GM12864 (cell line): ENCODE measurements around the gene C11orf52.

Experiments
- DNase-seq: peaks from one replicate; pipeline ENCODE4 v3.0.0-alpha.2; 2011; ENCODE audit warnings: low read depth
- H3K4me3 ChIP-seq: 2 replicates; pipeline ENCODE4 v1.5.1; 2011; ENCODE audit warnings: mild to moderate bottlenecking, low read depth, low read length, control low read depth
- CTCF ChIP-seq: IDR thresholded peaks from 2 replicates; pipeline ENCODE4 v1.5.1; 2011; ENCODE audit warnings: low read depth, mild to moderate bottlenecking, moderate library complexity, low read length, control low read depth, inconsistent platforms; ENCODE audit errors: missing control alignments

Gene C11orf52

GRCh38 chr11:111913031-111913861 lies 5.5 kb upstream of the C11orf52 start:
- no peak for DNase-seq
- no peak overlapping the region for H3K4me3 ChIP-seq
- TF ChIP-seq CTCF = no peak

GRCh38 chr11:111913997-111914396 lies 4.7 kb upstream of the C11orf52 start:
- DNase-seq = no peak
- TF ChIP-seq CTCF = no peak
- no peak overlapping the region for H3K4me3 ChIP-seq

GRCh38 chr11:111916768-111917167 lies 1.9 kb upstream of the C11orf52 start:
- no peak for TF ChIP-seq CTCF
- no peak overlapping the region for H3K4me3 ChIP-seq
- no peak for DNase-seq

- no peak for DNase-seq
- no peak overlapping the region for H3K4me3 ChIP-seq
- TF ChIP-seq CTCF = no peak
Measured at GRCh38 chr11:111917312-111917711, 1.4 kb upstream of the C11orf52 start.

GRCh38 chr11:111917788-111918187 lies 925 bp upstream of the C11orf52 start:
- TF ChIP-seq CTCF = no peak
- H3K4me3 ChIP-seq = no peak overlapping the region
- DNase-seq = no peak

- no peak for DNase-seq
- no peak overlapping the region for H3K4me3 ChIP-seq
- no peak for TF ChIP-seq CTCF
Measured at GRCh38 chr11:111920908-111921307, 2.2 kb downstream of the C11orf52 start.
